Measurements from ENCODE around the gene CNTNAP2. TPM values are rescaled to one million over a fixed set of nuclear protein-coding genes. Genes with fewer than 3 reads are reported as not detected.

The CNTNAP2 gene
- total and polyA plus RNA-seq, 2 donors from 2014 or later: 0.06 to 0.13 TPM

DNA sequence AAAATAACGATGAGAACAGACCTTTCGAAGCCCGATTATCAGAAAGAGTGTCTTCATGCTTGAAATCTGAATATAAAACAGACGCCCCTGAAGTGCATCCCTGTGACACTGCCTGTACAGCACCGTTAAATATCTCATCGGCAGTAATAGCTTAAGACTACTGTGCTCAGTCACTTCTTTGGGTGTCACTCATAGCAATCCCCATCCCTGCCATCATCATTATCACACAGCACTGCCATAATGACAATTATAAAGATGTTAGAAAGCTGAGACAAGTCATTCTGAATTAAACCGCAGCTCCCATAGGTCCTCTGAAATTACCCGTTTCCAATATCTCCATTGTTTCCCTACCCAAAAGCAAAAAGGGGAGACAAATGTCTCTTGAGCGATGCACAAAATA, 1906.2 kb downstream of the CNTNAP2 start:
- TF ChIP-seq, protein P1, sequence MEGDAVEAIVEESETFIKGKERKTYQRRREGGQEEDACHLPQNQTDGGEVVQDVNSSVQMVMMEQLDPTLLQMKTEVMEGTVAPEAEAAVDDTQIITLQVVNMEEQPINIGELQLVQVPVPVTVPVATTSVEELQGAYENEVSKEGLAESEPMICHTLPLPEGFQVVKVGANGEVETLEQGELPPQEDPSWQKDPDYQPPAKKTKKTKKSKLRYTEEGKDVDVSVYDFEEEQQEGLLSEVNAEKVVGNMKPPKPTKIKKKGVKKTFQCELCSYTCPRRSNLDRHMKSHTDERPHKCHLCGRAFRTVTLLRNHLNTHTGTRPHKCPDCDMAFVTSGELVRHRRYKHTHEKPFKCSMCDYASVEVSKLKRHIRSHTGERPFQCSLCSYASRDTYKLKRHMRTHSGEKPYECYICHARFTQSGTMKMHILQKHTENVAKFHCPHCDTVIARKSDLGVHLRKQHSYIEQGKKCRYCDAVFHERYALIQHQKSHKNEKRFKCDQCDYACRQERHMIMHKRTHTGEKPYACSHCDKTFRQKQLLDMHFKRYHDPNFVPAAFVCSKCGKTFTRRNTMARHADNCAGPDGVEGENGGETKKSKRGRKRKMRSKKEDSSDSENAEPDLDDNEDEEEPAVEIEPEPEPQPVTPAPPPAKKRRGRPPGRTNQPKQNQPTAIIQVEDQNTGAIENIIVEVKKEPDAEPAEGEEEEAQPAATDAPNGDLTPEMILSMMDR (IDR thresholded peaks at IDR 0.05; ENCODE audit: borderline replicate concordance, extremely low read depth, insufficient read depth): no peak
- no peaks in the 10 kb centered on the region for H3K36me3 ChIP-seq (ENCODE audit: control insufficient read depth in 2 of 3, insufficient read depth in 3 of 3, low read length in 3 of 3)
- DNase-seq (no peak), FAIRE-seq (no peak)
- H3K9me3 ChIP-seq (ENCODE audit: control insufficient read depth in 2 of 3, insufficient read depth in 1 of 3, low read length in 3 of 3): no peaks in the 10 kb centered on the region
- no peak overlapping the region for H3K9ac ChIP-seq (ENCODE audit: low read length in 3 of 3)
- no peak overlapping the region for H3K27ac ChIP-seq (ENCODE audit: low read depth in 2 of 2, low read length in 2 of 2)
- H3K4me1 ChIP-seq (ENCODE audit: control insufficient read depth in 2 of 3, insufficient read depth in 2 of 3, low read depth in 1 of 3, low read length in 3 of 3): no peaks in the 10 kb centered on the region
- intact Hi-C loops (cut with DNase I): no loop called here
- H3K27me3 ChIP-seq (ENCODE audit: control insufficient read depth, insufficient read depth, low read length): no peaks in the 10 kb centered on the region
- H3K4me3 ChIP-seq (ENCODE audit: low read length in 3 of 3): no peak overlapping the region

GRCh38 chr7:148026713-148027112, 1910.1 kb downstream of the CNTNAP2 start:
- no peak overlapping the region for H3K27ac ChIP-seq (ENCODE audit: low read depth in 2 of 2, low read length in 2 of 2)
- DNase-seq (no peak), FAIRE-seq (no peak)
- no peaks in the 10 kb centered on the region for H3K36me3 ChIP-seq (ENCODE audit: control insufficient read depth in 2 of 3, insufficient read depth in 3 of 3, low read length in 3 of 3)
- no peaks in the 10 kb centered on the region for H3K9me3 ChIP-seq (ENCODE audit: control insufficient read depth in 2 of 3, insufficient read depth in 1 of 3, low read length in 3 of 3)
- no peaks in the 10 kb centered on the region for H3K27me3 ChIP-seq (ENCODE audit: control insufficient read depth, insufficient read depth, low read length)
- TF ChIP-seq, protein P1 (IDR thresholded peaks at IDR 0.05; ENCODE audit: borderline replicate concordance, extremely low read depth, insufficient read depth): no peak
- intact Hi-C loops (cut with DNase I): no loop called here
- no peak overlapping the region for H3K9ac ChIP-seq (ENCODE audit: low read length in 3 of 3)
- H3K4me3 ChIP-seq (ENCODE audit: low read length in 3 of 3): no peak overlapping the region
- H3K4me1 ChIP-seq (ENCODE audit: control insufficient read depth in 2 of 3, insufficient read depth in 2 of 3, low read depth in 1 of 3, low read length in 3 of 3): no peaks in the 10 kb centered on the region

GRCh38 chr7:148028165-148028564, 1911.6 kb downstream of the CNTNAP2 start:
- no peak for FAIRE-seq
- Histone ChIP-seq H3K9ac (ENCODE audit: low read length in 3 of 3) (no peak overlapping the region), H3K4me1 (ENCODE audit: control insufficient read depth in 2 of 3, insufficient read depth in 2 of 3, low read depth in 1 of 3, low read length in 3 of 3) (no peaks in the 10 kb centered on the region), H3K27me3 (ENCODE audit: control insufficient read depth, insufficient read depth, low read length) (no peaks in the 10 kb centered on the region), H3K36me3 (ENCODE audit: control insufficient read depth in 2 of 3, insufficient read depth in 3 of 3, low read length in 3 of 3) (no peaks in the 10 kb centered on the region), H3K9me3 (ENCODE audit: control insufficient read depth in 2 of 3, insufficient read depth in 1 of 3, low read length in 3 of 3) (no peaks in the 10 kb centered on the region), H3K27ac (ENCODE audit: low read depth in 2 of 2, low read length in 2 of 2) (no peak overlapping the region), H3K4me3 (ENCODE audit: low read length in 3 of 3) (no peak overlapping the region)
- no peak for DNase-seq
- intact Hi-C loops (cut with DNase I): no loop called here
- TF ChIP-seq, protein P1 (IDR thresholded peaks at IDR 0.05; ENCODE audit: borderline replicate concordance, extremely low read depth, insufficient read depth): no peak

GRCh38 chr7:148031019-148031418, 1914.4 kb downstream of the CNTNAP2 start:
- Histone ChIP-seq H3K4me3 (ENCODE audit: low read length in 3 of 3) (no peak overlapping the region), H3K36me3 (ENCODE audit: control insufficient read depth in 2 of 3, insufficient read depth in 3 of 3, low read length in 3 of 3) (no peaks in the 10 kb centered on the region), H3K27me3 (ENCODE audit: control insufficient read depth, insufficient read depth, low read length) (no peaks in the 10 kb centered on the region), H3K27ac (ENCODE audit: low read depth in 2 of 2, low read length in 2 of 2) (no peak overlapping the region), H3K9me3 (ENCODE audit: control insufficient read depth in 2 of 3, insufficient read depth in 1 of 3, low read length in 3 of 3) (no peaks in the 10 kb centered on the region), H3K4me1 (ENCODE audit: control insufficient read depth in 2 of 3, insufficient read depth in 2 of 3, low read depth in 1 of 3, low read length in 3 of 3) (no peaks in the 10 kb centered on the region), H3K9ac (ENCODE audit: low read length in 3 of 3) (no peak overlapping the region)
- TF ChIP-seq, protein P1 (IDR thresholded peaks at IDR 0.05; ENCODE audit: borderline replicate concordance, extremely low read depth, insufficient read depth): no peak
- no peak for DNase-seq
- intact Hi-C loops (cut with DNase I): no loop called here
- FAIRE-seq: no peak
